HCT116 (cell line): ENCODE measurements around the gene PTPN13. TPM values are rescaled to one million over a fixed set of nuclear protein-coding genes. Genes with fewer than 3 reads are reported as not detected.

Experiments used
- ATAC-seq: fragments of 200-7000 bp; cut with Tn5 transposase; 2 replicates; pipeline ENCODE4 v1.9.1; 2020; ENCODE audit warnings: mild to moderate bottlenecking, moderate library complexity
- BruUV-seq: library from RNA; stranded (reverse); fragments of 400-500 nt; replicated peaks from 2 replicates; lab custom pipeline; 2021; lab: Mats Ljungman, UMichigan
- CTCF ChIA-PET: fragments of 300-600 bp; sonication (Branson Sonifier 250); formaldehyde crosslinking; loops from one replicate; lab custom pipeline; 2021; ENCODE audit warnings: antibody characterized with exemption; lab: Charles Lee
- POLR2A ChIA-PET: fragments of 300-600, 350-600 bp; sonication (Branson Sonifier 250); formaldehyde crosslinking; loops from one replicate; lab custom pipeline; 2021; ENCODE audit warnings: antibody characterized with exemption; lab: Charles Lee
- RAD21 ChIA-PET, 2 experiments: fragments of 300-600 bp; sonication (Branson Sonifier 250); formaldehyde crosslinking; loops; one replicate each; lab custom pipeline; 2023; ENCODE audit warnings: low total read pairs in 2 of 2; ENCODE audit not compliant: uncharacterized antibody in 2 of 2, unreplicated experiment in 2 of 2, low non-redundant PET in 1 of 2; lab: Charles Lee
- DNase-seq: peaks from one replicate; pipeline ENCODE4 v3.0.0-alpha.2; 2010; ENCODE audit warnings: low read depth, low spot score
- H2AFZ ChIP-seq: fragments of 200-600 bp; shearing (Covaris generic), sonication (generic); 2 replicates; pipeline ENCODE4 v1.6.1; 2017; ENCODE audit warnings: low read depth, mixed run types, mixed read lengths, antibody characterized with exemption, low read length; ENCODE audit not compliant: poor library complexity, severe bottlenecking
- H3K27ac ChIP-seq: 2 replicates; pipeline ENCODE4 v1.5.1; 2012; ENCODE audit warnings: low read depth, low read length
- H3K27me3 ChIP-seq: fragments of 200-600 bp; sonication (generic); 2 replicates; pipeline ENCODE4 v1.6.1; 2016; ENCODE audit warnings: mixed run types, low read length, mixed read lengths; ENCODE audit not compliant: insufficient read depth
- H3K36me3 ChIP-seq, 2 experiments: fragments of 200-500 bp in 1 of 2; fragments of 200-600 bp in 1 of 2; sonication (Bioruptor generic) in 1 of 2; sonication (generic) in 1 of 2; 2 replicates each; pipeline versions ENCODE4 v1.5.1 to v1.6.1; 2014 to 2016; ENCODE audit warnings: low read length in 2 of 2, inconsistent platforms in 1 of 2, mixed read lengths in 1 of 2, mixed run types in 1 of 2; ENCODE audit not compliant: insufficient read depth in 2 of 2, control insufficient read depth in 1 of 2
- H3K4me1 ChIP-seq, 2 experiments: fragments of 200-600 bp in 1 of 2; sonication (generic) in 1 of 2; 2 replicates each; pipeline versions ENCODE4 v1.5.1 to v1.6.1; 2012 to 2017; ENCODE audit warnings: low read length in 2 of 2, inconsistent platforms in 1 of 2, mild to moderate bottlenecking in 1 of 2, mixed read lengths in 1 of 2, mixed run types in 1 of 2, moderate library complexity in 1 of 2; ENCODE audit not compliant: insufficient read depth in 2 of 2, control insufficient read depth in 1 of 2
- H3K4me2 ChIP-seq: fragments of 200-600 bp; sonication (generic); 2 replicates; pipeline ENCODE4 v1.6.1; 2017; ENCODE audit warnings: mixed run types, low read length, mixed read lengths
- H3K4me3 ChIP-seq, 2 experiments: fragments of 200-600 bp in 1 of 2; sonication (generic) in 1 of 2; replicated peaks in 1 of 2; 2 replicates each; pipeline ENCODE4 v1.5.1; 2011 to 2016; ENCODE audit warnings: low read length in 2 of 2, control low read depth in 1 of 2, low read depth in 1 of 2, mild to moderate bottlenecking in 1 of 2, mixed read lengths in 1 of 2, mixed run types in 1 of 2
- H3K79me2 ChIP-seq: fragments of 200-600 bp; sonication (generic); 2 replicates; pipeline ENCODE4 v1.6.1; 2017; ENCODE audit warnings: mild to moderate bottlenecking, mixed run types, low read length, moderate library complexity, mixed read lengths; ENCODE audit not compliant: insufficient read depth
- H3K9ac ChIP-seq: fragments of 200-600 bp; sonication (generic); 2 replicates; pipeline ENCODE4 v1.6.1; 2016; ENCODE audit warnings: low read length, mixed read lengths
- H3K9me2 ChIP-seq: fragments of 200-600 bp; sonication (generic), shearing (Covaris generic); 2 replicates; pipeline ENCODE4 v1.6.1; 2017; ENCODE audit warnings: mixed run types, mild to moderate bottlenecking, moderate library complexity; ENCODE audit not compliant: insufficient read depth
- H3K9me3 ChIP-seq, 2 experiments: fragments of 200-500 bp in 1 of 2; fragments of 200-600 bp in 1 of 2; sonication (Bioruptor generic) in 1 of 2; sonication (generic) in 1 of 2; 2 replicates each; pipeline ENCODE4 v1.6.1; 2014 to 2017; ENCODE audit warnings: low read length in 2 of 2, mixed read lengths in 2 of 2, inconsistent platforms in 1 of 2, low read depth in 1 of 2, mild to moderate bottlenecking in 1 of 2, mixed run types in 1 of 2, moderate library complexity in 1 of 2; ENCODE audit not compliant: control insufficient read depth in 1 of 2, insufficient read depth in 1 of 2
- H4K20me1 ChIP-seq: fragments of 200-600 bp; sonication (generic), shearing (Covaris generic); 2 replicates; pipeline ENCODE4 v1.6.1; 2017; ENCODE audit warnings: mixed run types, mild to moderate bottlenecking, moderate library complexity; ENCODE audit not compliant: insufficient read depth
- CBX3 ChIP-seq: IDR thresholded peaks from 2 replicates; pipeline ENCODE4 v1.6.1; 2012; ENCODE audit warnings: low read depth
- CEBPB ChIP-seq: IDR thresholded peaks from 2 replicates; pipeline ENCODE4 v1.6.1; 2012; ENCODE audit warnings: low read depth
- EGR1 ChIP-seq: IDR thresholded peaks from 2 replicates; pipeline ENCODE4 v1.6.1; 2012; ENCODE audit warnings: low read depth
- ELF1 ChIP-seq: IDR thresholded peaks from 2 replicates; pipeline ENCODE4 v1.6.1; 2012; ENCODE audit warnings: low read depth, borderline replicate concordance
- FOSL1 ChIP-seq: IDR thresholded peaks from 2 replicates; pipeline ENCODE4 v1.6.1; 2012; ENCODE audit warnings: low read depth
- JUND ChIP-seq: IDR thresholded peaks from 2 replicates; pipeline ENCODE4 v1.6.1; 2012
- POLR2A ChIP-seq: IDR thresholded peaks from 2 replicates; pipeline ENCODE4 v1.7.0; 2011; ENCODE audit warnings: borderline replicate concordance; ENCODE audit not compliant: insufficient read depth, insufficient read length; ENCODE audit errors: extremely low read depth
- POLR2AphosphoS5 ChIP-seq: IDR thresholded peaks from 2 replicates; pipeline ENCODE4 v1.6.1; 2011; ENCODE audit warnings: mild to moderate bottlenecking, low read depth, low read length, moderate library complexity
- SIN3A ChIP-seq: IDR thresholded peaks from 2 replicates; pipeline ENCODE4 v1.6.1; 2012; ENCODE audit warnings: low read depth
- SRF ChIP-seq: IDR thresholded peaks from 2 replicates; pipeline ENCODE4 v1.6.1; 2012; ENCODE audit warnings: low read depth
- TCF7L2 ChIP-seq: IDR thresholded peaks from 2 replicates; pipeline ENCODE4 v1.7.0; 2011; ENCODE audit warnings: borderline replicate concordance, inconsistent platforms; ENCODE audit not compliant: insufficient read depth, insufficient read length; ENCODE audit errors: extremely low read depth
- intact Hi-C: fragments of 100-400 bp; cut with micrococcal nuclease; formaldehyde crosslinking; loops from 2 replicates; pipeline ENCODE4 v1.10.0; 2022
- total RNA-seq: library from RNA; stranded (reverse); gene quantifications from one replicate; pipeline ENCODE4 v1.2.1, GENCODE V29; 2021; ENCODE audit not compliant: unreplicated experiment
- TF ChIP-seq, protein P1 (sequence below), 3 experiments: fragments of 200-600 bp in 1 of 3; sonication (generic) in 1 of 3; IDR thresholded peaks in 2 of 3; conservative IDR thresholded peaks in 1 of 3; 2 replicates each; pipeline ENCODE4 v1.5.1; 2012 to 2017; ENCODE audit warnings: low read depth in 2 of 3, low read length in 2 of 3, antibody characterized with exemption in 1 of 3, borderline replicate concordance in 1 of 3, control low read depth in 1 of 3, mild to moderate bottlenecking in 1 of 3, mixed read lengths in 1 of 3, mixed run types in 1 of 3, moderate library complexity in 1 of 3; ENCODE audit not compliant: insufficient read depth in 1 of 3
- TF ChIP-seq, protein P2 (sequence below): IDR thresholded peaks from 2 replicates; pipeline ENCODE4 v1.6.1; 2011; ENCODE audit warnings: mild to moderate bottlenecking, low read length, moderate library complexity; ENCODE audit not compliant: insufficient replicate concordance; ENCODE audit errors: extremely low read depth
- TF ChIP-seq, protein P3 (sequence below): IDR thresholded peaks from 2 replicates; pipeline ENCODE4 v1.6.1; 2012

The PTPN13 gene
- total RNA-seq, 1 experiment from 2014 or later: 14.6 TPM

DNA sequence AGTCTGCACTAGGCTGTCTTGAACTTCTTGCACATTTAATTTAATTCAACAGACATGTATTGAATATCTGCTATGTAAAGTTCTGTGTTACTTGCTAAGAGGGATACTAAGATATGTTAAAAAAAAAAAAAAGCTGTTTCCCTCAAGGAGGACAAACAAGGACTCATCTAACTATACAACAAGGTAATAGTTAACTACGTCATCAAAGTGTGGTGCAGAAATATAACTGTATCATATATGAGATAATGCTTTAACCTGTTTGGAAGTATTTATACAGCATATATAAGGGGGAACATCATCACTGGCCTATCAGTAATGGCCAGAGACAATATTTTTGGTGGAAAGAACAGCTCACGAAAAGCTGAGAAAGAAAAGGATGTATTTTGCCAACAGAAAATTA is 89.9 kb downstream of the PTPN13 start:
- Histone ChIP-seq H3K9ac (no peak overlapping the region), H2AFZ (no peak overlapping the region), H3K27ac (no peak overlapping the region), H3K4me2 (no peak overlapping the region), H3K27me3 (no peaks in the 10 kb centered on the region), H3K9me2 (no peaks in the 10 kb centered on the region), H3K79me2 (no peaks in the 10 kb centered on the region), H3K9me3 (no peaks in the 10 kb centered on the region), H3K4me3 (no peak overlapping the region), H3K4me1 (peaks cover 0 to 4% of the 10 kb centered on the region in 2 experiments; a peak in 2 of 4 replicates), H3K36me3 (no peaks in the 10 kb centered on the region), H4K20me1 (no peaks in the 10 kb centered on the region)
- ChIA-PET POLR2A (no interaction called here), CTCF (no interaction called here), RAD21 (no interaction called here)
- DNase-seq: no peak
- no peak for ATAC-seq
- no TSS peak for BruUV-seq
- no peak for TF ChIP-seq JUND
- TF ChIP-seq CBX3: no peak
- no peak for TF ChIP-seq SRF
- TF ChIP-seq EGR1: no peak
- TF ChIP-seq POLR2A: no peak
- TF ChIP-seq SIN3A: no peak
- no peak for TF ChIP-seq FOSL1
- TF ChIP-seq, protein P1, sequence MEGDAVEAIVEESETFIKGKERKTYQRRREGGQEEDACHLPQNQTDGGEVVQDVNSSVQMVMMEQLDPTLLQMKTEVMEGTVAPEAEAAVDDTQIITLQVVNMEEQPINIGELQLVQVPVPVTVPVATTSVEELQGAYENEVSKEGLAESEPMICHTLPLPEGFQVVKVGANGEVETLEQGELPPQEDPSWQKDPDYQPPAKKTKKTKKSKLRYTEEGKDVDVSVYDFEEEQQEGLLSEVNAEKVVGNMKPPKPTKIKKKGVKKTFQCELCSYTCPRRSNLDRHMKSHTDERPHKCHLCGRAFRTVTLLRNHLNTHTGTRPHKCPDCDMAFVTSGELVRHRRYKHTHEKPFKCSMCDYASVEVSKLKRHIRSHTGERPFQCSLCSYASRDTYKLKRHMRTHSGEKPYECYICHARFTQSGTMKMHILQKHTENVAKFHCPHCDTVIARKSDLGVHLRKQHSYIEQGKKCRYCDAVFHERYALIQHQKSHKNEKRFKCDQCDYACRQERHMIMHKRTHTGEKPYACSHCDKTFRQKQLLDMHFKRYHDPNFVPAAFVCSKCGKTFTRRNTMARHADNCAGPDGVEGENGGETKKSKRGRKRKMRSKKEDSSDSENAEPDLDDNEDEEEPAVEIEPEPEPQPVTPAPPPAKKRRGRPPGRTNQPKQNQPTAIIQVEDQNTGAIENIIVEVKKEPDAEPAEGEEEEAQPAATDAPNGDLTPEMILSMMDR (IDR thresholded peaks at IDR 0.05 in 2 of 3, conservative IDR thresholded peaks at IDR 0.05 in 1 of 3; ENCODE audit: borderline replicate concordance in 1 of 3, insufficient read depth in 1 of 3, low read depth in 2 of 3, low read length in 2 of 3): no peak
- TF ChIP-seq CEBPB: no peak
- no peak for TF ChIP-seq POLR2AphosphoS5
- intact Hi-C loops: no loop called here

DNA sequence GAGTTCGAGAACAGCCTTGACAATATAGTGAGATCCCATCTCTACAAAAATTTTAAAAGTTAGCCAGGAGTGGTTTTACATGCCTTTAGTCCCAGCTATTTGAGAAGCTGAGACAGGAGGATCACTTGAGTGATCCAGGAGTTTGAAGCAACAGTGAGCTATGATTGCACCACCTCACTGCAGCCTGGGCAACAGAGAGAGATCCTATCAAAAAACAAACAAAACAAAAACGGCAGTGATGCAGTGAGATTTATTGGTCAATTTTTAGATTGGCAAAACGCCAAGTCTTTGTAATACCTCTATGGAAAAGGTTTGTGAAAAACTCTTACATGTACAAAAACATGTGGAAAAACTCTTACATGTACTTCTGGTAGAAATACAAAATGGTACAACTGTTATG is 91.3 kb downstream of the PTPN13 start:
- H3K79me2 ChIP-seq: no peaks in the 10 kb centered on the region
- H3K4me3 ChIP-seq: no peak overlapping the region
- intact Hi-C loops: no loop called here
- ChIA-PET RAD21 (no interaction called here), POLR2A (no interaction called here), CTCF (no interaction called here)
- ATAC-seq (no peak), DNase-seq (no peak)
- no peaks in the 10 kb centered on the region for H3K9me3 ChIP-seq
- BruUV-seq: no TSS peak
- no peak overlapping the region for H3K9ac ChIP-seq
- H3K27me3 ChIP-seq: no peaks in the 10 kb centered on the region
- no peak overlapping the region for H3K4me2 ChIP-seq
- no peak overlapping the region for H2AFZ ChIP-seq
- H3K9me2 ChIP-seq: no peaks in the 10 kb centered on the region
- H3K36me3 ChIP-seq: no peaks in the 10 kb centered on the region
- no peaks in the 10 kb centered on the region for H4K20me1 ChIP-seq
- no peak overlapping the region for H3K27ac ChIP-seq
- peaks cover 0 to 4% of the 10 kb centered on the region in 2 experiments; a peak in 2 of 4 replicates for H3K4me1 ChIP-seq
- TF ChIP-seq CBX3: no peak
- no peak for TF ChIP-seq FOSL1
- TF ChIP-seq ELF1: no peak
- TF ChIP-seq, protein P2, sequence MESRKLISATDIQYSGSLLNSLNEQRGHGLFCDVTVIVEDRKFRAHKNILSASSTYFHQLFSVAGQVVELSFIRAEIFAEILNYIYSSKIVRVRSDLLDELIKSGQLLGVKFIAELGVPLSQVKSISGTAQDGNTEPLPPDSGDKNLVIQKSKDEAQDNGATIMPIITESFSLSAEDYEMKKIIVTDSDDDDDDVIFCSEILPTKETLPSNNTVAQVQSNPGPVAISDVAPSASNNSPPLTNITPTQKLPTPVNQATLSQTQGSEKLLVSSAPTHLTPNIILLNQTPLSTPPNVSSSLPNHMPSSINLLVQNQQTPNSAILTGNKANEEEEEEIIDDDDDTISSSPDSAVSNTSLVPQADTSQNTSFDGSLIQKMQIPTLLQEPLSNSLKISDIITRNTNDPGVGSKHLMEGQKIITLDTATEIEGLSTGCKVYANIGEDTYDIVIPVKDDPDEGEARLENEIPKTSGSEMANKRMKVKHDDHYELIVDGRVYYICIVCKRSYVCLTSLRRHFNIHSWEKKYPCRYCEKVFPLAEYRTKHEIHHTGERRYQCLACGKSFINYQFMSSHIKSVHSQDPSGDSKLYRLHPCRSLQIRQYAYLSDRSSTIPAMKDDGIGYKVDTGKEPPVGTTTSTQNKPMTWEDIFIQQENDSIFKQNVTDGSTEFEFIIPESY: no peak
- TF ChIP-seq TCF7L2: no peak
- TF ChIP-seq, protein P1 (IDR thresholded peaks at IDR 0.05 in 2 of 3, conservative IDR thresholded peaks at IDR 0.05 in 1 of 3; ENCODE audit: borderline replicate concordance in 1 of 3, insufficient read depth in 1 of 3, low read depth in 2 of 3, low read length in 2 of 3): no peak
- TF ChIP-seq EGR1: no peak
- TF ChIP-seq, protein P3, sequence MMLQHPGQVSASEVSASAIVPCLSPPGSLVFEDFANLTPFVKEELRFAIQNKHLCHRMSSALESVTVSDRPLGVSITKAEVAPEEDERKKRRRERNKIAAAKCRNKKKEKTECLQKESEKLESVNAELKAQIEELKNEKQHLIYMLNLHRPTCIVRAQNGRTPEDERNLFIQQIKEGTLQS: no peak
